ENCODE results near the gene CD3E. TPM values are rescaled to one million over a fixed set of nuclear protein-coding genes. Genes with fewer than 3 reads are reported as not detected.

Gene CD3E
- total and polyA plus RNA-seq, 2 of the 8 experiments (the other 6 are each of a cell fraction or from before 2014, with no cell fraction given): not detected

DNA sequence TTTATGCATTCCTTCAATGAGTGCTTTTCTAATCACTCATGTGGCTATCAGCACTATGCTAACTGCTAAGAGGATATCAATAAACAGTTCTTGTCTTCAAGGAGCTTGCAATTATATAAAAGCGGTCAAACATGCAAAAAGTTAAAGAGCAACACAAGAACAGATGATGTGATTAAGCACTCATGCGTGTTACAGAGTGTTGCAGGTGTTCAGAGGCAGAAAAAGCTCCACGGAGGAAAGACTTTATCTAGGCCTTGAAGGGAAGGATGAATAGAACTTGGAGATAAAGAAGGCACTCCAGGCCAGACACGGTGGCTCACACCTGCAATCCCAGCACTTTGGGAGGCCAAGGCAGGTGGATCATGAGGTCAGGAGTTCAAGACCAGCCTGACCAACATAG, 13.6 kb downstream of the CD3E start:
- Histone ChIP-seq H3K14ac (ENCODE audit: insufficient read length) (no peak overlapping the region), H3K79me2 (ENCODE audit: control insufficient read depth in 1 of 2, insufficient read depth in 2 of 2, low read length in 2 of 2) (no peaks in the 10 kb centered on the region), H3K23ac (ENCODE audit: insufficient read length) (no peak overlapping the region), H2AFZ (ENCODE audit: low read length) (no peak overlapping the region), H2BK15ac (ENCODE audit: low read length) (no peak overlapping the region), H2BK12ac (ENCODE audit: low read depth, low read length) (no peak overlapping the region), H3K9ac (replicated peaks in 1 of 4; ENCODE audit: extremely low read depth in 1 of 4, low read depth in 3 of 4, low read length in 3 of 4) (no peak overlapping the region), H3K79me1 (ENCODE audit: low read depth, low read length) (no peaks in the 10 kb centered on the region), H2AK5ac (ENCODE audit: low read depth, low read length) (no peak overlapping the region), H2BK120ac (replicated peaks; ENCODE audit: low read depth, low read length) (no peak overlapping the region), H3K18ac (ENCODE audit: extremely low read depth, low read length) (no peak overlapping the region), H4K8ac (ENCODE audit: extremely low read depth, insufficient read depth, low read length) (no peak overlapping the region), H3K4me3 (ENCODE audit: extremely low read depth in 1 of 4, insufficient read depth in 2 of 4, low read depth in 3 of 4, low read length in 4 of 4) (no peak overlapping the region), H3K9me3 (ENCODE audit: insufficient read depth in 2 of 2, low read depth in 1 of 2, low read length in 1 of 2) (no peaks in the 10 kb centered on the region), H4K20me1 (replicated peaks in 1 of 2; ENCODE audit: control insufficient read depth in 1 of 2, insufficient read depth in 2 of 2, low read length in 2 of 2) (no peaks in the 10 kb centered on the region), H3K23me2 (ENCODE audit: low read depth, low read length) (peaks cover 9% of the 10 kb centered on the region; the same call in 1 of the 2 replicates), H3K36me3 (ENCODE audit: control insufficient read depth in 2 of 4, insufficient read depth in 4 of 4, low read length in 3 of 4) (no peaks in the 10 kb centered on the region), H3K4ac (replicated peaks; ENCODE audit: insufficient read length, low read depth, low read length) (no peak overlapping the region), H3K27ac (ENCODE audit: low read depth, low read length) (no peak overlapping the region), H4K91ac (replicated peaks; ENCODE audit: insufficient read length, low read length) (no peak overlapping the region), H2BK20ac (ENCODE audit: low read length) (no peak overlapping the region), H3K56ac (replicated peaks; ENCODE audit: insufficient read length, low read depth, low read length) (no peak overlapping the region), H3K4me1 (replicated peaks in 1 of 4; ENCODE audit: control insufficient read depth in 3 of 4, insufficient read depth in 4 of 4, low read length in 3 of 4) (peaks cover 7 to 11% (median 7%) of the 10 kb centered on the region in 4 experiments), H3K27me3 (replicated peaks in 1 of 4; ENCODE audit: control insufficient read depth in 3 of 4, extremely low read depth in 1 of 4, insufficient read depth in 3 of 4, low read length in 3 of 4) (peaks cover 0 to 4% (median 0%) of the 10 kb centered on the region in 4 experiments; a peak in 2 of 7 replicates), H4K5ac (ENCODE audit: insufficient read length, low read depth, low read length) (no peak overlapping the region), H2BK5ac (ENCODE audit: low read depth, low read length) (no peak overlapping the region), H3K4me2 (ENCODE audit: insufficient read depth in 1 of 2, low read depth in 2 of 2, low read length in 2 of 2) (no peak overlapping the region)
- FAIRE-seq (no peak), DNase-seq (ENCODE audit: low read depth in 1 of 2, low spot score in 2 of 2) (no peak)
- POLR2A ChIA-PET (ENCODE audit: partially characterized antibody): no interaction called here
- 87% methylated on average over 4 of the region's 4 CpGs; no CpG with 5 or more reads in 1 of the 2 experiments for WGBS, 2 experiments (ENCODE audit: extremely low coverage in 1 of 2, insufficient coverage in 1 of 2, insufficient read length in 1 of 2, insufficient replicate concordance in 2 of 2, low coverage in 1 of 2, low lambda C conversion rate in 2 of 2, missing lambda C conversion rate in 1 of 2)
- CTCF ChIA-PET (ENCODE audit: partially characterized antibody): interaction anchor here (1.6 kb wide), 1 partner anchor 147 kb away, joined by 4 read pairs; no protein-coding TSS in a partner anchor
- no peak for TF ChIP-seq POLR2A (IDR thresholded peaks at IDR 0.05; ENCODE audit: control extremely low read depth in 1 of 2, low read depth in 2 of 2, low read length in 2 of 2)

All from H1 (cell line).